SU-DHL-6 (cell line): ENCODE results near the gene ARAP1.
"Not testable (repeated sequence)": the region's sequence is repeated elsewhere in the genome, so short reads cannot be mapped to it uniquely, and the experiment has no call there.

Experiments
- H2AFZ ChIP-seq: fragments of 200-600 bp; sonication (generic); 2 replicates; pipeline ENCODE4 v1.6.1; 2014; ENCODE audit warnings: low read depth, mild to moderate bottlenecking, moderate library complexity, mixed read lengths, antibody characterized with exemption, low read length; ENCODE audit not compliant: severe bottlenecking
- H3F3A ChIP-seq: fragments of 200-600 bp; shearing (Covaris generic); 2 replicates; pipeline ENCODE4 v1.6.0; 2016; ENCODE audit warnings: antibody characterized with exemption, mild to moderate bottlenecking; ENCODE audit not compliant: insufficient read depth
- H3K27ac ChIP-seq: fragments of 200-600 bp; sonication (generic); 2 replicates; pipeline ENCODE4 v1.5.1; 2016; ENCODE audit warnings: low read depth, mild to moderate bottlenecking, low read length, moderate library complexity, mixed read lengths
- H3K27me3 ChIP-seq: fragments of 200-600 bp; sonication (generic), shearing (Covaris generic); 2 replicates; pipeline ENCODE4 v1.6.0; 2014; ENCODE audit warnings: mild to moderate bottlenecking, low read length
- H3K36me3 ChIP-seq: fragments of 200-600 bp; sonication (generic); 2 replicates; pipeline ENCODE4 v1.6.1; 2014; ENCODE audit warnings: mild to moderate bottlenecking, low read length, mixed read lengths
- H3K4me2 ChIP-seq: fragments of 300-600, 200-600 bp; shearing (Covaris generic), sonication (generic); 2 replicates; pipeline ENCODE4 v1.6.0; 2014; ENCODE audit warnings: low read length, low read depth, mild to moderate bottlenecking; ENCODE audit not compliant: poor library complexity, severe bottlenecking
- H3K4me3 ChIP-seq: fragments of 200-600 bp; sonication (generic); 2 replicates; pipeline ENCODE4 v1.5.1; 2014; ENCODE audit warnings: antibody characterized with exemption, low read length, mild to moderate bottlenecking, mixed read lengths; ENCODE audit not compliant: insufficient read depth, poor library complexity, severe bottlenecking
- H3K79me2 ChIP-seq: fragments of 200-600 bp; sonication (generic); 2 replicates; pipeline ENCODE4 v1.6.1; 2014; ENCODE audit warnings: mild to moderate bottlenecking, low read length, moderate library complexity; ENCODE audit not compliant: insufficient read depth
- H3K9ac ChIP-seq: fragments of 200-600 bp; sonication (generic); 2 replicates; pipeline ENCODE4 v1.7.0; 2014; ENCODE audit warnings: mild to moderate bottlenecking, low read length
- H3K9me2 ChIP-seq: fragments of 200-600 bp; sonication (generic); replicated peaks from 2 replicates; pipeline ENCODE4 v1.6.1; 2014; ENCODE audit warnings: low read length; ENCODE audit not compliant: insufficient read depth
- H3K9me3 ChIP-seq: fragments of 200-600 bp; sonication (generic); 2 replicates; pipeline ENCODE4 v1.6.1; 2014; ENCODE audit warnings: low read length, mixed read lengths; ENCODE audit not compliant: insufficient read depth
- H4K20me1 ChIP-seq: fragments of 200-600 bp; sonication (generic); 2 replicates; pipeline ENCODE4 v1.6.1; 2014; ENCODE audit warnings: low read depth, mild to moderate bottlenecking, antibody characterized with exemption, low read length, moderate library complexity, mixed read lengths
- EZH2phosphoT487 ChIP-seq: fragments of 200-600 bp; sonication (generic), shearing (Covaris generic); conservative IDR thresholded peaks from 2 replicates; pipeline ENCODE4 v1.6.1; 2018; ENCODE audit warnings: mild to moderate bottlenecking, antibody characterized with exemption, low read length, moderate library complexity, mixed read lengths
- TF ChIP-seq, protein P1 (sequence below): fragments of 200-600 bp; sonication (generic); IDR thresholded peaks from one replicate; pipeline ENCODE4 v1.5.1; 2017; ENCODE audit warnings: antibody characterized with exemption, mild to moderate bottlenecking, low read length, moderate library complexity; ENCODE audit not compliant: insufficient read depth, poor library complexity, severe bottlenecking

The ARAP1 gene

DNA sequence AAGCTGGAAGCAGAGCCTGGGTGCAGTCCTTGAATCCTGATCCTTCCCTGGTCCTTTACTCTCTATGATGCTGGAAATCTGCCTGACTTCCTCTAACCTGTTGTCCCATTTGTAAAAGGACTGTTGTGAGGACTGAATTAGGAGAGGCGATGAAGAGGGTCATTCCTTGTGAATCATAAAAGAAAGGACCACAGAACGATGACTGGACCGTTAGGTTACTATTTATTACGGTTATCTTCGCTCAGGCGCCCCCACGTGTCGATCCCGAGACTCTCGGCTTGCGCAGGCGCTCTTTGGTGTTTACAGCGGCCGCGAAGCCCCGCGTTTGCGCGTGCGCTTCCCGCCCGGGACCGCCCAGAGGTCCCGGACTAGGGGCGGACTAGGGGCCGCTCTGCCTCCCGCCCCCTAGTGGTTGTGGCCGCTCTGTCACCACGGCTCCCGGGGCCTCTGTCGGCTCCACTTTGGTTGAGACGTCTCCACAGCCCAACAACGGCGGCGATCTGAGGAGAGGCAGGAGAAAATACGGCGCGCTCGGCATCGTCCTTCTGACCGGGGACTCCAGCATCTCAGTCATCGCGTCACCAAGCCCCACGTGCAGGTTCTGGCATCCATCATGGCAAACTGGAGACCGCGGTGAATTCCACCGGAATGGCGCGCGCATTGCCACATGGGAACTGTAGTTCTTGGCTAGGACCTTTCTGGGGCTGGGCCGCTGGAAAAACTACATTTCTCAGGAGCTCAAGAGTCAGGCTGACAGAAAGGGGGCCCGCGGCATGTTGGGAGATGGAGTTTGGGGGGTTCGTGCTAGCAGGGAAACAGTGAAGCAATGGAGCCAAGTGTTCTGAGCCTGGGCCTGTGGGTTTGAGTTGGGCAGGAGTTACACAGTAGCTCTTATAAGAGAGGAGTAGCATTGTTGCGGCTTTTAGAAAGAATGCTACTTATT is 41.5 kb upstream of the ARAP1 start, which contains the start of gene STARD10:
STARD10 (minus strand) TSS at position 623 of the 943 bp plus-strand sequence. CDS start 12,866 bp downstream, outside the sequence.
- peak within 1 kb of the TSS; percentile 66 for H3K4me3 ChIP-seq
- no peaks in the 10 kb centered on the region for H3K27me3 ChIP-seq
- H4K20me1 ChIP-seq = no peaks in the 10 kb centered on the region
- H3K9ac ChIP-seq = peak within 1 kb of the TSS; percentile 61
- no peaks in the 10 kb centered on the region for H3K79me2 ChIP-seq
- no peaks in the 10 kb centered on the region for H3K36me3 ChIP-seq
- H3K4me2 ChIP-seq = peak within 1 kb of the TSS; percentile 69
- H3K9me3 ChIP-seq = no peaks in the 10 kb centered on the region
- H3F3A ChIP-seq = no peaks in the 10 kb centered on the region
- no peak for TF ChIP-seq EZH2phosphoT487
- TF ChIP-seq, protein P1, sequence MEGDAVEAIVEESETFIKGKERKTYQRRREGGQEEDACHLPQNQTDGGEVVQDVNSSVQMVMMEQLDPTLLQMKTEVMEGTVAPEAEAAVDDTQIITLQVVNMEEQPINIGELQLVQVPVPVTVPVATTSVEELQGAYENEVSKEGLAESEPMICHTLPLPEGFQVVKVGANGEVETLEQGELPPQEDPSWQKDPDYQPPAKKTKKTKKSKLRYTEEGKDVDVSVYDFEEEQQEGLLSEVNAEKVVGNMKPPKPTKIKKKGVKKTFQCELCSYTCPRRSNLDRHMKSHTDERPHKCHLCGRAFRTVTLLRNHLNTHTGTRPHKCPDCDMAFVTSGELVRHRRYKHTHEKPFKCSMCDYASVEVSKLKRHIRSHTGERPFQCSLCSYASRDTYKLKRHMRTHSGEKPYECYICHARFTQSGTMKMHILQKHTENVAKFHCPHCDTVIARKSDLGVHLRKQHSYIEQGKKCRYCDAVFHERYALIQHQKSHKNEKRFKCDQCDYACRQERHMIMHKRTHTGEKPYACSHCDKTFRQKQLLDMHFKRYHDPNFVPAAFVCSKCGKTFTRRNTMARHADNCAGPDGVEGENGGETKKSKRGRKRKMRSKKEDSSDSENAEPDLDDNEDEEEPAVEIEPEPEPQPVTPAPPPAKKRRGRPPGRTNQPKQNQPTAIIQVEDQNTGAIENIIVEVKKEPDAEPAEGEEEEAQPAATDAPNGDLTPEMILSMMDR = peak; percentile 98
- H3K27ac ChIP-seq = peak within 1 kb of the TSS; percentile 40
- H2AFZ ChIP-seq = peak within 1 kb of the TSS; percentile 85
- H3K9me2 ChIP-seq = no peaks in the 10 kb centered on the region

DNA sequence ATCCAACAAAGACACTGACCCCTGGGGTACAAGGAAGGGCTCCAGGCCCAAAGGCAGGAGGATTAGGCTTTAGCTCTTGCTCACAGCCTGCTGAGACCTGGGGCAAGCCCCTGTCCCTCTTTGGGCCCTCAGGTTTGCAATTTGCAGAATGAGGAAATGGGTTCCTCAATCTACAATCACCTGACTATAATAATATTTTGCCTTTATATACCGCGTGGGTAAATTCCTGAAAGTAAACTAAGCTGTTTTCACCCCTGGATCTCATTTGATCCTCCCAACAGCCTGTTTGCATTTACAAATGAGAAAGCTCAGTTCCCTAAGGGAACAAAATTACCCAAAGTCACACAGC is 40.8 kb upstream of the ARAP1 start:
- Histone ChIP-seq H3K27me3 (no peaks in the 10 kb centered on the region), H3K36me3 (no peaks in the 10 kb centered on the region), H3K9me3 (no peaks in the 10 kb centered on the region), H3K4me3 (peak overlapping the region; percentile 39), H3K27ac (no peak overlapping the region), H3K9ac (peak overlapping the region; percentile 61), H2AFZ (peak overlapping the region; percentile 85), H3K4me2 (peak overlapping the region; percentile 69), H3K79me2 (no peaks in the 10 kb centered on the region), H3F3A (no peaks in the 10 kb centered on the region), H4K20me1 (no peaks in the 10 kb centered on the region), H3K9me2 (no peaks in the 10 kb centered on the region)
- TF ChIP-seq EZH2phosphoT487 = no peak
- TF ChIP-seq, protein P1 = no peak

DNA sequence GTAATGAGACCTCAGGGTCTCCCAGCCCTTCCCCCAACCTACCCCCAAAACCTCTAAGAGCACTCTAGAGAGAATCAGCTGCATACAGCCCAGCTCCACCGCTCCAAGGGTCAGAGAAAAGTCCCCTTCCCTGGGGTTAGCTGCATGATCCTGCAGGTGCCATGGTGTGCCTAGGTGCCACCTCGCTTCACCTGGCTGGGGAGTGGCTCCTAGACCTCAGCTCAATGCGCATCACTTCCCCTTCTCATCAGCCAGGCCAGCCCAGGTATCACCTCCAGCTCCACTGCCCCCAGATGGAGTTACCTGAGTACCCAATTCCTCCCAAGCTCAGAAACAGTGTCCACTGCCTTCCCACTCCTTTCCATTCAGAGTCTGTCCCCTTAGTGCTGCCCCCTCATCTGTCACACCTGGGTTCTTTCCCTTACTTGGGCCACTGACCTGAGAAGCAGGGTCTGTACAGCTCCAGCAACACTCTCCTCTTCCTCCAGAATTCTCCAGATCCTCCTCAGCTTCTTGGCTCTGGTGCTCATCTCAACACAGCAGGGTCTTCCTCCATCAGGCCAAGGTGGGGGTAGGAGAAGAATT is 40.3 kb upstream of the ARAP1 start:
- no peaks in the 10 kb centered on the region for H3K36me3 ChIP-seq
- no peaks in the 10 kb centered on the region for H4K20me1 ChIP-seq
- H3K4me3 ChIP-seq = no peak overlapping the region
- no peaks in the 10 kb centered on the region for H3K27me3 ChIP-seq
- TF ChIP-seq, protein P1 = no peak
- TF ChIP-seq EZH2phosphoT487 = no peak
- H3F3A ChIP-seq = no peaks in the 10 kb centered on the region
- peak overlapping the region; percentile 85 for H2AFZ ChIP-seq
- H3K9ac ChIP-seq = peak overlapping the region; percentile 61
- H3K27ac ChIP-seq = no peak overlapping the region
- no peaks in the 10 kb centered on the region for H3K79me2 ChIP-seq
- no peaks in the 10 kb centered on the region for H3K9me2 ChIP-seq
- H3K4me2 ChIP-seq = peak overlapping the region; percentile 69
- no peaks in the 10 kb centered on the region for H3K9me3 ChIP-seq

DNA sequence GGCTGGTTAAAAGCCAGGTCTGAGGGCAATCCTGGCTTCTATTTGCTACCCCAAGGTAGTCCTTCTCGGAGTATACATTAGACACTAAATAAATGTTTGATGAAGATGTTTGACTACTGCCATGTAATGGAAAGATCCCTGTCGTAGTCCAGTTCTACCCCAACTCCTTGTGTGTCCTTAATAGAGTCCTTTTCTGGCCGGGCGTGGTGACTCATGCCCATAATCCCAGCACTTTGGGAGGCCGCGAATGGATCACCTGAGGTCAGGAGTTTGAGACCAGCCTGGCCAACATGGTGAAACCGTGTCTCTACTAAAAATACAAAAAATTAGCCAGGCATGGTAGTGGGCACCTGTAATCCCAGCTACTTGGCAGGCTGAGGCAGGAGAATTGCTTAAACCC is 39.0 kb upstream of the ARAP1 start:
- H3K4me3 ChIP-seq, H3K79me2 ChIP-seq, H3K4me2 ChIP-seq, H3K9me3 ChIP-seq, H3K9ac ChIP-seq, H3K27me3 ChIP-seq, H3K36me3 ChIP-seq, H2AFZ ChIP-seq, H4K20me1 ChIP-seq, H3K9me2 ChIP-seq, H3F3A ChIP-seq, H3K27ac ChIP-seq: not testable (repeated sequence)
